Omental fat pad (tissue), 4 donors: Measurements from ENCODE around the gene RYR1. TPM values are rescaled to one million over a fixed set of nuclear protein-coding genes. Genes with fewer than 3 reads are reported as not detected.

Source experiments
- ATAC-seq: fragments of 150-250 bp; one replicate; pipeline ENCODE4 v1.9.1; 2016; ENCODE audit warnings: mild to moderate bottlenecking, moderate library complexity; ENCODE audit not compliant: low FRiP score
- DNase-seq: peaks from one replicate; pipeline ENCODE4 v3.0.0-alpha.2; 2019; ENCODE audit warnings: low spot score
- CTCF ChIP-seq, 3 donors: fragments of 450-650 bp; IDR thresholded peaks; one replicate each; pipeline ENCODE4 v1.5.1; 2016 to 2017; ENCODE audit warnings: antibody characterized with exemption in 3 of 3, mild to moderate bottlenecking in 3 of 3, moderate library complexity in 2 of 3
- total RNA-seq, 4 donors: library from RNA; depleted of rRNA; stranded (reverse); fragments of >200 nt; gene quantifications; one replicate each; pipeline ENCODE4 v1.1.0, GENCODE V29; 2016

The RYR1 gene
- total RNA-seq, 4 donors from 2014 or later: 1.9 to 3.6 (median 3.3) TPM

- ATAC-seq: no peak
- DNase-seq: no peak
- TF ChIP-seq CTCF (IDR thresholded peaks at IDR 0.05): no peak
Measured at GRCh38 chr19:38451036-38451435, 17.5 kb downstream of the RYR1 start.

GRCh38 chr19:38451629-38452028 is 18.1 kb downstream of the RYR1 start:
- TF ChIP-seq CTCF (IDR thresholded peaks at IDR 0.05): no peak
- ATAC-seq (no peak), DNase-seq (no peak)

GRCh38 chr19:38452430-38453366 is 19.2 kb downstream of the RYR1 start:
- no peak for ATAC-seq
- TF ChIP-seq CTCF (IDR thresholded peaks at IDR 0.05): no peak
- DNase-seq: no peak

GRCh38 chr19:38453596-38453995 is 20.1 kb downstream of the RYR1 start:
- ATAC-seq (no peak), DNase-seq (no peak)
- TF ChIP-seq CTCF (IDR thresholded peaks at IDR 0.05): no peak

- DNase-seq (no peak), ATAC-seq (no peak)
- no peak for TF ChIP-seq CTCF (IDR thresholded peaks at IDR 0.05)
Measured at GRCh38 chr19:38455031-38455430, 21.5 kb downstream of the RYR1 start.

- ATAC-seq (no peak), DNase-seq (no peak)
- no peak for TF ChIP-seq CTCF (IDR thresholded peaks at IDR 0.05)
Measured at GRCh38 chr19:38457202-38457601, 23.7 kb downstream of the RYR1 start.
